ENCODE measurements around the gene SLC35G2.
A peak's percentile ranks its signal among the peaks of the same experiment; 100 is the strongest.
"Not testable (repeated sequence)": the region's sequence is repeated elsewhere in the genome, so short reads cannot be mapped to it uniquely, and the experiment has no call there.

The SLC35G2 gene

DNA sequence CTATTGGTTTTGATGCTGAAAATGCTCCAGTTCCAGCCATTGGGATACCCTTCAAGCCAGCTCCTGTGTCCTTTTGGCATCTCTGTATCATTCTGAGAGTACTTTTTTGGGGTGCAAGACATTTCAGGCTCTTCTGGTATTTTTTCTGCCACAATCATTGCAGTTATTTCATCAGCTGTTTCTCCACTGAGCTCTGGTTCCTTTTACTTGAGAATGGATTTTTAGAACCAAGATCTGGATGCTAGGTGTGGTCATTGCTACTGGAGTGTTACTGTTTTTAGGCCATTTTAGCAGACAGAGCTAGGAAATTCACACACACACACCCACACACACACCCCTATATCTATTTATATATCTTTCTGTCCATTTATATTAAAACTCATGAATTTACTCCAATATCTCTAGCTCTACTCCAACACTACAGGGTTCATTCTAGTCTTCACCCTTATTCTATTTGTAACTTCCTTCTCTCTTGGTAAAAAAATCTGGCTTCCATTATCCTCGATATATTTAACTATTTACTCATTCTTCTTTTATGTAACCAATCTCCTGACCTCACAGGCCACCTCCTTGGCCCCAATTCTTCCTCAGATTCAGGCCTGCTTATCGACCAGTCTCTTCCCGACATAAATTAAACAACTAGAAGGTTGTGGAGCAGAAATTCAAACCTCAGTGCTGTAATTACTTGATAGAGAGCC lies 17.0 kb downstream of the SLC35G2 start:
- no peak for DNase-seq

DNA sequence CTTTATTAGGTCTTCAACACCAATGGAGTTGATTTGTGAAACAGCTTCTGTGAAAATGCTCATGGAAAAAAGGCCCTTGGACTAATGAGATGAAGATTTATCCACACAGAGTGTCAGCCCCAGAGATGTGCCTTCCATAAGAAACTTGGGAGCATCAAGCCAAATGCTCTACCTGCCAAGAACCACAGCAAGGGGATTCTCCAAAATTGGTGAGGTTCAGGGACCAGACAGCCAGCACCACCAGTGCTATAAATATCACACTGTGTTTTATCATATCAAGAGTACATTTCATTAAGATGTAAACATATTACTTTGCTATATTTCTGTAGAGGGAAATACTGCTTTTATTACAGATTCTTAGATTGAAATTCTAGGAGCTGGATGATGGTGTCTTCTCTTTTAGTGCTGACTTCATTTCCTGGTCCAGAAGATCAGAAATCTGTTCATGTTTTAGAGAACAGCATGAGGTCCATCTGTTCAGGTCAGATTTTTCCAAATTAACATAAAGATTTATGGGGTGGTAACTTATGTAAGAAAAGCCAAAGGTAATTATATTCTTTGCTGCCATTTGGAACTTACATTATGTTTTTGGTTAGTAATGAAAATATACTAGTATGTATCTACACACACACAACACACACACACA lies 17.7 kb downstream of the SLC35G2 start:
- no peak for DNase-seq

DNA sequence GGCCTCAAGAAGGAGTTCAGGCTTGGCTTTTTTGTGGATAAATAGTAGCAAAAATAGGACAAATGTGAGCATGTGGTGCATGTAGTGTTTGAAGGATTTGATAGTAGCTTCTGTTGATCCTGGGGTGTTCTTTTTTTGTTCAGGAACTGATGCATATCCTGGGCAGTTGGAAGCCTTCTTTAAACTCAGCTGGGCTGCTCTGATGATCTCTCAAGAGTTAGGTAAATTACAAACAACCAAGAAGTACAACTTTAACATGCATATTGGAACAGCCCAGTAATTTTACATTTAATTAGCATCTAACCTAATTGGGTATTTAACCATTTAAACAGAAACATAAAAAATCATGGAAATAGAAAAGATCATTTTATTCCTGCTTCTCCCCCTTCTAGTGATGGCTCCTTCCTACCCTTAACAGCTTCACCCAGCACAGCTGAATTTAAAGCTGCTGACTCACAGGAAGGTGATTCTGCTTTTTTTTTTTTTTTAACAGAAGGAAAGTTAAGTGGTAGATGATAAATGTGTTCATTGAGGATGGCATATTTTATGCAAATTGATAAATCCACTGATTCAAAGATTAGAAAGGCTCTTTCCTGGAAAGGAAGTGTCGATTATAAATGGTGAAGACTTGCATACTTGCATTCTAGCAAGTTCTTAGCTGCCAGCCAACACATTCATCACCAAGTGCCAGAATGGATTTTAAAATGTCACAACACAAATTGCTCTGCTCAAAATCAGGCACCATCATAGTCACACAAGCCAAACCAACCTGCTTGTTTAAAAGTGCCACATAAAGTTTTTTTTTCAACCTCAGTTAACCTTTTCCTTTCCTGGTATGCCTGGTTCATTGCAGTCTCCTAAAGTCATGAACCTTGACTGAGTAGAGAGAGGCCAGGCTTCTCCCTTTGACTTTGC lies 20.0 kb downstream of the SLC35G2 start:
- no peak for DNase-seq

DNA sequence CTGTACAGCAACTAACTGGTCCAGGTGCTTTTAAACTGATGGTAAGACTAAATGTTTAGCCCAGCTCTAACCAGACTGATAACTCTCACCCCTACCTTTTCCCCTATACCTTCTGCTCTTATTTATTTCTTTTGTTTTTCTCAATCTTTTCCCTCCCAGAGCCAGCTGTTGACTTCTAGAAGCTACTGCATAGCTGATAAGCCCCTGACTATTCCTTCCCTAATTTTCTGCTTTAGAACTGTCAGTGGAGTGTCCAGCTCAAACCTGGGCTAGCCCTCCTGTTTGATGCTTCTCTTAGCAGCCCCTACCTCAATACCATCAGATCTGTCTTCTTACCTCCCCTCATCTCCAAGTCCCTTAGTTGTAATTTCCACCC lies 20.6 kb downstream of the SLC35G2 start:
- DNase-seq, result no peak

DNA sequence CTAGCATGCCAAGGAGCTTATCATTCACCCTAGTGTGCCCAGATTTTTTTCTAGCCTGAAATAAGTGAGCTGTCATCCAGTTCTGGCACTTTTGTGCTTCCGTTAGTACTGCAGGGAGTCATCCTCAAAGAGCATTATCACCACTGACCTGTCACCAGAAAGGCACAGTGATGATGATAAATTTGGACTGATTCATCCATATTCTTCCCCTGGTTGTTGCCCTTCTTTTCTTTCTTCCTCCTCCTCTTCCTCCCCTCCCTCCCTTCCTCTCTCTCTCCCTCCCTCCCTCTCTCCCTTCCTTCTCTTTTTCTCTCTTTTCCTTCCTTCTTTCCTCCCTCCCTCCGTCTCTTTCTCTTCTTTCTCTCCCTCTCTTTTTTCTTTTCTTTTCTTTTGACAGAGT lies 21.3 kb downstream of the SLC35G2 start:
- no peak for DNase-seq

DNA sequence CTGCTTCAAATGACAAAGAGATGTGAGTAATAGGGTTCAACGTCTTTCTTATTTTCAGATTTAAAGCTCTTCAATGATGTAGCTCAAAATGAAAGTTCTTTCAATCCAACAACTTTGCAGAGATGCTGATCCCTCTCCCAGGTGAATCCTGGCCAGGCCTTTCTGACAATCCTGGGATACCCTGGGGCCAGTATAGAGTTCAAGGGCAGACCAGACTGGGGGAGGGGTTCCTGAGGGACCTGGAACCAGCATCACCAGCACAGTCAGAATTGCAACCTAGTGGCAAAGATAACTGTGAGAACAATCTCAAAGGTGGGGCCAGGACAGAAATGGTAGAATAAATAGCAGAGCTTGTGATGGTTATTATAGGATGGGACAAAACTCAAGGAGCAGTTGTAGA lies 23.4 kb downstream of the SLC35G2 start:
- DNase-seq, result no peak

DNA sequence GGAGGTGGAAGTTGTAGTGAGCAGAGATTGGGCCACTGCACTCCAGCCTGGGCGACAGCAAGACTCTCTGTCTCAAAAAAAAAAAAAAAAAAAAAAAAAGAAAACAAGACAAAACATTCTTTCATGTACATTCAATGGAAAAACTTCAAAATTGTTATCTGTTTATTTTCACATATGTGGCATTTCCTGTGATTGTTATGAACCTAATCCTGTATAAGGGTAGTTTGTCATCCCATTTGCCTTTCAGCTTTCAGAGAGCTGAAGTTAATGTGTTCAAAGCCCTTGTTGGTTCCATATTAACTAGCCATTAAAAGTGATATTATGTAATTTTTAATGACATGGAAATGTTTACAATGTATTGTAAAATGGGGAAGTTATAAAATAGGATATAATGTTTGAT lies 25.8 kb downstream of the SLC35G2 start:
- DNase-seq, result no peak

DNA sequence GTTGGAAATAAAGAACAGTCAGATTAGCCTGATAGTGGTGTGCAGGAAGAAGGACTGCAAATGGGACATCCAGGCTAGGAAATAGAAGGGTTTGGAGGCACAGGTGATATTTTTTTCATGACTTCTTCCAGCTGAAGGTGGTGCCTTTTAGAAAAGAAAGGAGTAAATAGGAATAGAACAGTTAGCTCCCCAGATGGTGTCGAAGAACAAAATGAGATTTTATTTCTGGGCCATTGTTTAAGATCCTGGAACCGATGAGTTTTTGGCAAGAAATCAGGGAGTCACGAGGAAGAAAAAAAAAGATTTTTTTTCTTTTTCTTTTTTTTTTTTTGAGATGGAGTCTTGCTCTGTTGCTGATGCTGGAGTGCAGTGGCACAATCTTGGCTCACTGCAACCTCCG lies 33.3 kb downstream of the SLC35G2 start:
- DNase-seq, result no peak

DNA sequence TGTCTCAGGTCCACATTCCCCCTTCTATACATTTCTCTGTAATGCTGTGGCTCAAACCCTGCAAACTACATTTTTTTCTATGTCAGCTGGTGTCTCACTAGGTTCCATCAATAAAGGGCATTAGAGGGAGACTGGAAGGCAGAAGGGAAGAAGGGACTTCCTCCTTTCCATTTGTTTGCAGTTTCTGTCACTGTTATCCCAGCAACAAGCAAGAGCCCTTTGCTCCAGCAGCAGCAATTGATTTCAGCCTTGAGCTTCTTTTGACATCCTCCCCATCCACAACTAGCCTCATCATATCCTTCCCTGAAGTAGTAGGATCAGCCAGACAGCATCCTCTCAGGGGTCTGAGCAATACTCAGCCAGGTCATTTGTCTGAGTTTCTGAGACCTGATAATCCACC lies 37.7 kb downstream of the SLC35G2 start:
- DNase-seq, result no peak

DNA sequence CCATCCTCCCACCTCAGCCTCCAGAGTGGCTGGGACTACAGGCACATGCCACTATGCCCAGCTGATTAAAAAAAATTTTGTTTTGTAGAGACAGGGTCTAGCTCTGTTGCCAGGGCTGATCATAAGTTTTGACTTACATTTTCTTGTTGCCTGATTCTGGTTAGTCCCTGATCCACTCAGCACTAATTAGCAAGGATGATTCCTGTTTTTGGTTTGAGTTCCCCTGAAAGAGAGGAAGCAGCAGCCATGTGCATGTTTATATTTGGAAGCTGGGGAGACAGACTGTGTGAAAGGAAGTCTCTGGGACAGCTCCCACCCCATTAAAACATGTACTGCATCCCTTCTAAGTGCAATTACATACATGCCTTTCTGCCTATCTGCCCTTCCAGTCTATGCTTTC lies 39.5 kb downstream of the SLC35G2 start:
- DNase-seq, result no peak

DNA sequence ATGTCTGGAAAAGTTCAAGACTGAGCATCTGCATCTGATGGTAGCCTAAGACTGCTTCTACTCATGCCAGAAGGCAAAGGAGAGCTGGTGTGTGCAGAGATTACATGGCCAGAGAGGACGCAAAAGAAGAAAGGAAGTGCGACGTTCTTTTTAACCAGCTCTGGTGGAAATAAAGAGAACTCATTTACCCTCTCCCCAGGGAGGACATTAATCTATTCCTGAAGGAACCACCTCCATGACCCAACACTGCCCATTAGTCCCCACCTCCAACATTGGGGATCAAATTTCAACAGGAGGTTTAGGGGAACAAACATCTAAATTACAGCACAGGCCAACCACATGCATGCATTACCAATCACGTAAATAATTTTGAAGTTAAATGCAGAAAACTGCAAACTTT lies 41.6 kb downstream of the SLC35G2 start:
- DNase-seq, result no peak

DNA sequence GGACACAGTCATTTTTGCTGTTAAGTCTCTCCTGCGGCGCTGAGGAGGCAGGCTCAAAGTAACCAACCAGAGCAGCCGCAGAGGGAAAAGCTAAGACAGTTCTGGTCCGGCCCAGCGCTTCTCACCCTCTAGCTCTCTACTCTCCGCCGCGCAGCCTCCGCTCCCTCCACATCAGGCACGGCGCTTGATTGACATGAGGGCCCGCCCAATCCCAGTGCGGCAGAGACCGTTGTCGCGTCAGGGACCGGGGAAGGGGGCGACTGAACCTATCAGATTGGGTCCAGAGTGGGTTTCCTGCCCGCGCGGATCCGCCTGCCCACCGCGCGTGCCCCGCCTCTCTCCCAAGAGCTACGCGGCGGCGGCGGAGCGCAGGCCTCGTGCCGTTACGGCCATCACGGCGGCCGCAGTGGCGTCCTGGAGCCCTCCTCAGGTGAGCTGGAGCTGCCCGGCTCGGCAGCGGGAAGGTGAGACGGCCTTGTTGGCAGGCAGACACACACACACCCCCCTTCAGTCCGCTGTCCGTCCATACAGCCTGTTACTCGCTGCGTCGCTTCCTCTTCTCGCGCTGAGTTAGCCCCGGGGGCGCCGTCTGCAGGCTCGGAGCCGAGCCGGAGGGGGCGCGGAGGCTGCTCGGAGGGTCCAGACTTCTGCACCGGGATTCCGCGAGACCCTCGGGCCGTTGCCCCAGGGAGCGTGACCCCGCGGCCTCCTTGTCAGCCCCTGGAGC lies 43.1 kb downstream of the SLC35G2 start, which contains the start of gene NCK1:
Gene NCK1, plus strand, starts transcription at position 319 of the 727 bp plus-strand sequence. CDS start 65,794 bp downstream, outside the sequence.
- DNase-seq, result peak; percentile 96

DNA sequence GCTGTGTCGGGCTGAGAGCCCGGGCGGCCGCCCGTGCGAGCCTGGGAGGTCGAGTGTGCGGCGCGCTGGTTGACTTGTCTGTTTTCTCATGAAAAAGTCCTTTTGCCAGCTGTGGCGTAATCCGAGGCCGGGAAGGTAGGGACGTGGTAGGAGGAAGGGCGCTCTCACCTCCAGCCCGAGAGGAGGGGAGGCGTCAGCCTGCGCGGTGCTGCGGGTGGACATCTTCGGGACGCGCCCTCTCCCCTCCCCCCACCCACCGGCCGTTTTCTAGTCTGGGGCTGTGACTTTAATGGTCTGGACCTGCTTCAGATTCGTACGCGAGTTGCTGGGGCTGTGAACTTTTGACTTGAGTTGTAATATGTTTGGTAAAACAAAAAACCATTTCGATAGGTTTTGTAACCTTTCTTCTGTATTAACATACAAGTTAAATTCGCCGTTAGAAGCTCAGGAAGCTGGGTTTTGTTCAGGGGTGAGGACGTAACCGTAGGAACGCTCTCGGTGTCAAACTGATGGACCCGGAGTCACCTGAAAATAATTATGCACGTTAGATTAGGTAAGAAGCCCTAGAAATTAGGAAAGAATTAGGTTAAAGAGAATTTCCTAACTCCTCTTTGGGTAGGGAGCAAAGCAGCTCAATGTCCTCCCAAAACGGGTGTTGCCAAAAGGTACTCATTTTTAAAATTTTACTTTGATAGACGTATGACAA lies 43.8 kb downstream of the SLC35G2 start:
- peak; percentile 73 for DNase-seq

DNA sequence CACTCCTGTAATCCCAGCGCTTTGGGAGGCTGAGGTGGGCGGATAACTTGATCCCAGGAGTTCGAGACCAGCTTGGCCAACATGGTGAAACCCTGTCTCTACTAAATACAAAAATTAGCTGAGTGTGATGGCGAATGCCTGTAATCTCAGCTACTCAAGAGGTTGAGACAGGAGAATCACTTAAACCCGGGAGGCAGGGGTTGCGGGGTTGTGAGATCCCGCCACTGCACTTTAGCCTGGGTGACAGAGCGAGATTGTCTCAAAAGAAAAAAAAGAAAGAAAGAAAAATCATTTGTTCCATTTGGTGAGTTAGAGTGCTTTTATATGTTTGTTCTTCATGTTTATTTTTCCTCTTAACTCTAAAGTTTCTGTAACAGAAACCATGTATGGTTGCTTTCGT lies 50.4 kb downstream of the SLC35G2 start:
- no peak for DNase-seq

DNA sequence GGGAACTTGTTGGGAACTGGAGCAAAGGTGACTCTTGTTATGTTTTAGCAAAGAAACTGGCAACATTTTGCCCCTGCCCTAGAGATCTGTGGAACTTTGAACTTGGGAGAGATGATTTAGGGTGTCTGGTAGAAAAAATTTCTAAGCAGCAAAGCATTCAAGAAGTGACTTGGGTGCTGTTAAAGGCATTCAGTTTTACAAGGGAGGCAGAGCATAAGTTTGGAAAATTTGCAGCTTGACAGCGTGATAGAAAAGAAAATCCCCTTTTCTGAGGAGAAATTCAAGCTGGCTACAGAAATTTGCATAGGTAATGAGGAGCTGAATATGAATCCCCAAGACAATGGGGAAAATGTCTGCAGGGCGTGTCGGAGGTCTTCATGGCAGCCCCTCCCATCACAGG lies 53.3 kb downstream of the SLC35G2 start:
- DNase-seq, result not testable (repeated sequence)

DNA sequence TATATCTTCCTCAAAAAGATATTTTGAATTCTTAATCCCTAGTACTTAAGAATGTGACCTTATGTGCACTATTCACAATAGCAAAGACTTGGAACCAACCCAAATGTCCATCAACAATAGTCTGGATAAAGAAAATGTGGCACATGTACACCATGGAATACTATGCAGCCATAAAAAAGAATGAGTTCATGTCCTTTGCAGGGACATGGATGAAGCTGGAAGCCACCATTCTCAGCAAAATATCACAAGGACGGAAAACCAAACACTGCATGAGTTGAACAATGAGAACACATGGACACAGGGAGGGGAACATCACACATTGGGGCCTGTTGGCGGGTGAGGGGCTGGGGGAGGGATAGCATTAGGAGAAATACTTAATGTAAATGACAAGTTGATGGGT lies 60.6 kb downstream of the SLC35G2 start:
- not testable (repeated sequence) for DNase-seq

DNA sequence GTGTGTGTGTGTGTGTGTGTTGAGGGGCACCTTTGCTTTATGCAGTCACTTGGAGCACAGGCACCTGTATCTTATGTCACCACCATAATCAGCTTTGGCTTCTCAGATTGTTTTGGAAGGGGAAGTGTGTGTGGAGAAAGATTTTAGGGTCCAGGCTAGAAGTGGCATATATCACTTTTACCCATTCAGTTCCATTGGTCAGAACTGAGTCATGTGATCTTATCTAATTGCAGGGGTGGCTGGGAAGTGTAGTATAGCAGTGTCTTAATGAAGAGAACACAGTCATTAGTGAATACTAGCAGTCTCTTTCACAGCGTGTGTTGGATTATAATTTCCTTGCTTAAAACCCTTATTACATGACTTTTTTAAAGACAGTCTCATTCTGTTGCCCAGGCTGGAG lies 63.6 kb downstream of the SLC35G2 start:
- DNase-seq, result no peak

DNA sequence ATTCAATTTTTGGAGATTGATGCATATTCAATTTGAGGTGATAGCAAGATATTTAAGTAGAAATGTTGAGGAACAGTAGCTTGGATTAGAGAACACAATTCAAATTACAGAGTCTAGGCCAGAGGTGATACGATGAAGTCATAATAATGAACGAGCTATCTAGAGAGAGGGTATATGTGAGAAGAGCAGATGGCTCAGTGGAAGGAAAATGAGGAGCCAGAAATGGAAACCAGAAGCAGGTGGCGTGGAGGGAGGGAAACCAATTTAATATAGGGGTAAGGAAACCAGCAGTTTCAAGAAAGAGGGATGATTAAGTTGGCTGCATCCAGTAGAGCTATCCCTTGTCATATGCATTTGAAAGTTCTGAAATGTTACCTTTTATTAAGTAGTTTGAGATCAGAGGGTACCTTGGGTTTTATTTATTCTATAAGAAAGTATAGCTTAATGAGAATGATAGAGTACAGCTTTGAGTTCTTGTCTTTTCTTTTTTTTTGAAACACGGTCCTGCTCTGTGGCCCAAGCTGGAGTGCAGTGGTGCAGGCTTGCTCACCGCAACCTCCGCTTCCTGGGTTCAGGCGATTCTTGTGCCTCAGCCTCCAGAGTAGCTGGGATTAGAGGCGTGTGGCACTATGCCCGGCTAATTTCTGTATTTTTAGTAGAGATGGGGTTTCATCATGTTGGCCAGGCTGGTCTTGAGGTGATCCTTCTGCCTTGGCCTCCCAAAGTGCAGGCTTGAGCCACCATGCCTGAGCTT lies 65.2 kb downstream of the SLC35G2 start:
- no peak for DNase-seq

DNA sequence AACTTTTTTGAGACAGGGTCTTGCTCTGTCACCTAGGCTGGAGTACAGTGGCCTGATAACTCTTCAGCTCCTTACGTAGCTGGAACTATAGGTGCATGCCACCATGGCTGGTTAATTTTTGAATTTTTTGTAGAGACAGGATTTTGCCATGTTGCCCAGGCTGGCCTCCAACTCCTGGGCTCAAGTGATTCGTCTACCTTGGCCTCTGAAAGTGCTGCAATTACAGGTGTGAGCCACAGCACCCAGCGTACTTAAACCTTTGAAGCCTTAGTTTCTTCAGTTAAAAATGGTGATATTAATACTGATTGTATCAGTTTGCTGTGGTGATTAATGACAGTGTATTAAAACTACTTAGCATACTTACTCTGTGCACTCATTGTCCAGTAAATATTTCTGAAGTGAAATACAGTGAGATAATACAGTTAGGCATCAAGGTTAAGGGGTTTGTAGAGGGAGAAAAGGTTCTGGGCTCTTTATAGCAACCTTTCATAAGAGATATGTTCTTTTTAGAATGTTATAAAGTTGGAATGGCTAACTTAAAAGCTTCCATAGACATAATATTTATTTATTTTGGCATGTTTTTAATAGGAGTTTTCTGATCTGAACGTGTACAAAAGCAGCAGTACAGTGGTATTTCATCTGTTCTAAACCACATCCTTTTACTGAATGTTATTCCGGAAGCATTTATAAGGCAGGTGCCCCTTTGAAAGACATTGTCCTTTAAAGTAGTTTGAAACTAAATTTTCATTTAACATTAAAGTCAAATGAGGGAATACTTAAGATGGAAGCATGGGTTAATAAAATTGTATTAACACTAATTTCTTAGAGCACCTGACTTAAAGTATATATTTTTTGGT lies 66.7 kb downstream of the SLC35G2 start:
- no peak for DNase-seq

DNA sequence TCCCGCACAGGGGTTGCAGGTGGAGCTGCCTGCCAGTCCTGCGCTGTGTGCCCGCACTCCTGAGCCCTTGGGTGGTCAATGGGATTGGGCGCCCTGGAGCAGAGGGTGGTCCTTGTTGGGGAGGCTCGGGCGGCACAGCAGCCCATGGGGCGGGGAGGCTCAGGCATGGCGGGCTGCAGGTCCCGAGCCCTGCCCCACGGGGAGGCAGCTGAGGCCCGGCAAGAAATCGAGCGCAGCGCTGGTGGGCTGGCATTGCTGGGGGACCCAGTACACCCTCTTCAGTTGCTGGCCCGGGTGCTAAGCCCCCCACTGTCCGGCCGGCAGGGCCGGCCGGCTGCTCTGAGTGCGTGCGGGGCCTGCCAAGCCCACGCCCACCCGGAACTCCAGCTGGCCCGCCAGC lies 71.0 kb downstream of the SLC35G2 start:
- DNase-seq, result no peak

Data from NCI-H2029 (cell line).